Measurements from ENCODE around the gene CLSTN2.

- TF ChIP-seq, protein P1, sequence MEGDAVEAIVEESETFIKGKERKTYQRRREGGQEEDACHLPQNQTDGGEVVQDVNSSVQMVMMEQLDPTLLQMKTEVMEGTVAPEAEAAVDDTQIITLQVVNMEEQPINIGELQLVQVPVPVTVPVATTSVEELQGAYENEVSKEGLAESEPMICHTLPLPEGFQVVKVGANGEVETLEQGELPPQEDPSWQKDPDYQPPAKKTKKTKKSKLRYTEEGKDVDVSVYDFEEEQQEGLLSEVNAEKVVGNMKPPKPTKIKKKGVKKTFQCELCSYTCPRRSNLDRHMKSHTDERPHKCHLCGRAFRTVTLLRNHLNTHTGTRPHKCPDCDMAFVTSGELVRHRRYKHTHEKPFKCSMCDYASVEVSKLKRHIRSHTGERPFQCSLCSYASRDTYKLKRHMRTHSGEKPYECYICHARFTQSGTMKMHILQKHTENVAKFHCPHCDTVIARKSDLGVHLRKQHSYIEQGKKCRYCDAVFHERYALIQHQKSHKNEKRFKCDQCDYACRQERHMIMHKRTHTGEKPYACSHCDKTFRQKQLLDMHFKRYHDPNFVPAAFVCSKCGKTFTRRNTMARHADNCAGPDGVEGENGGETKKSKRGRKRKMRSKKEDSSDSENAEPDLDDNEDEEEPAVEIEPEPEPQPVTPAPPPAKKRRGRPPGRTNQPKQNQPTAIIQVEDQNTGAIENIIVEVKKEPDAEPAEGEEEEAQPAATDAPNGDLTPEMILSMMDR (IDR thresholded peaks at IDR 0.05), result no peak
- TF ChIP-seq POLR2A (IDR thresholded peaks at IDR 0.05), result no peak
These were observed 473.3 kb downstream of the CLSTN2 start for GRCh38 chr3:140408252-140408651.
